UCSD-AML1 (cell line): ENCODE measurements around the gene ARHGEF6.

ENCODE experiments used
- DNase-seq: peaks from one replicate; lab custom pipeline; 2025; ENCODE audit not compliant: unreplicated experiment; lab: John Stamatoyannopoulos, UW

Gene ARHGEF6

DNA sequence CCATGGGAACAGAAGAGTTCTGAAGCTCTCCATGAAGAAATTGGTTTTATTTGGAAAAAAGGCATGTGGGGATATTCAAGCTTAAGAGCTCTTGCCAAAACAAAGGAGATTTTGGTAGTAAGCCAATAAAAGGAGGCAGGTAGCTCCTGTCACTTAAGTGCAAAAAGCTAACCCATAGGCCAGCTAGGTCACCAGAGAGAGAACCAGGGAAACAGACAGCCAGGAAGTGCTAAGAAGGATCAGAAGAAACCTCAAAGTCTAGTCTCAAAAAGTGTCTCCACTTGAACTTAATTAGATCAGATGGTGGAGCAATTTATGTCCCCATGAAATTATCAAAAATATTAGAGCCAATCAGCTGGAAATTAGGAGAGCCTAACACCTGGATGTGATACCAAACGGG lies 83.6 kb downstream of the ARHGEF6 start:
- DNase-seq, result no peak

DNA sequence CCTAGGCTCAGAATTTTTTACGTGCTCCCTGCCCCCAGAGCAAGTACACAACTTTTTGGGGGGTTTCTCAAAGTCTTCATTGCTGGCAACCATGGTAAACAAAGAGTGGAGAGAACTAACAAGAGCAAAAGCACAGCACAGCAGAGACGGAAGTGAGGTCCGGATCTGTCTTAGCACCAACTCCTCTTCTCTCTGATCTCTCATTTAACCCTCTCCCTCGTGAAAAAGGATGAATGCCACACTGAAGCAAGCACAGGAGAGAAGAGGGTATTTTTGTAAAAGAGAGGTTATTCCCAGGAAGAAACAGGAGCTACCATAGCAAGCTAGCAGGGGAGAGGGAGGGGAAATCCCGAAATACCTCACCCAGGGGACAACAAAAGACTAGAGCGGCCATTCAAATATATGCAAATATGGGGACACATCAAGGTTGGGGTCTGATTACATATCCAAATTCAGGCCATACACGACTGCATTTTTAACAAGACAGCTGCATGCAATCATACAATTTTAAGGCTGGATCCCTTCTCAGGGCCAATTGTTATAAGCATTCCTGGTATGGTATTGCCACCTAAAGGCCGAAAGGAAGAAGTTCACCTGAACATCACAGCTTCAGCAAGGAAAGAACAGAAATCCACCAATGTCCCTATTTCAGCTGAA lies 86.2 kb downstream of the ARHGEF6 start:
- DNase-seq, result no peak

DNA sequence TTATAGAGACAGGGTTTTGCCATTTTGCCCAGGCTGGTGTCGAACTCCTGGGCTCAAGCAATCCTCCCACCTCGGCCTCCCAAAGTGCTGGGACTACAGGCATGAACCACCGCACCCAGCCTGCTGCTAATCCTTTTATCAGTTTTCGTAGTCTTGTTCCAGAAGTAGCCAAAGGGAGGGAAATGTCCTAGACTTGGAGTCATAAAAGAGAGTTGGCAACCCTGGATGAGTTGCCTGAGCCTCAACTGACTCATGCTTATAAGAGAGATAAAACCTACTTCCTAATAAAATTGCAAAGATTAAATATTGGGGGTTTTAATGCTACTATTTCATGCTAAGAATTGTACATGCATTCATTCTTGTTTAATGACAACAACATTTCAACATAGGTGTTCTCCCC lies 88.5 kb downstream of the ARHGEF6 start:
- DNase-seq, result no peak

DNA sequence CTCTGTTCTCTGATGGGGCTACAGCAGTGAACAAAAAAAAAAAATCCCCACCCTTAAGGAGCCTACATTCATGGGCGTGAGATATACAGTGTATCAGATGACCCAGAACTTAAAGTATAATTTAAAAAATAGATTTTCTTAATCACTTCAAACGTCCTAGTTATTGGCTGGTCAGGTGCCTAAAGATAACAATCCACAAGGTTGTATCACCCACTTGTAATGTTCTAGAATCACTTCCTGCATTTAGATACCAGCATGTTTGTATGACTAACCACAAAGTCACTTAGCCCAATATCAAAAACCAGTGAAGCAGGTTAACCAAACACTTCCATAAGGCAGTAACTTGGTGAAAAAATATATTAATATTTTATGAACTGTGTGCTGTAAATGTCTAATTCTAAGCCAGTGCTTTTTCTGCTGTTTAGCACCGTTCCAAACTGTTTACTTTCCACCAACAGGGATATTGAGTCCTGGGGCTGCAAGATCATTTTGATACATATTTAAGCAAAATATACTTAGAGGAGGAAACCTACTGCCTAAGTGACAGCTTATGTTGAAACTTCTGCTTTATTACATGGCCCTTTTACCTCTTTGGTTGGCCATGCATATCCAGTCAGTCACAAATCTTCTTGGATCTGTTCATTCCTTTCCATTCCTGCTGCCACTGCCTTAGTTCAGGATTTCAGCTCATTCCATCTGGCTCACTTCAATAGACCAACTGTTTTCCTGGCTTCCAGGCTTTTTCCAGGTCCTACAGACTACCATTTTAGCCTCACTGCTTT lies 89.5 kb downstream of the ARHGEF6 start:
- no peak for DNase-seq

DNA sequence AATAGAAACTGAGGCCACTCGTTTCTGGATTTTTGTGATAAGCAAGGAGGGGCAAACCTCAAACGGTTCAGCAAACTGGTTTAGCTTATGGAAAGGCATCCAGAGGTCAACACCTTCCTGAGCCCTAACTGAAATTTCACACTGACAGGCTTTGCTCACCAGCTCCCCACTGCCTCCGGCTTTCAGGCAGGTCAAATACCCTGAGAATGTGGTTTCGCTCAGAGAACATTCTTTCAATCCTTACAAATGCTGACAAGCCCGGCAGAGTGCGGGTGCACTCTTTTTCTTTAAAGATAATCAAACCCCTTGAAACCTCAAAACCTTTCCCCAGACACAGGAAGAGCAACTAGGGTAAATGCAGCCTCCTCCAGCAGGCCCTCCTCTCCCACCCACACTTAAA lies 91.3 kb downstream of the ARHGEF6 start:
- DNase-seq, result no peak

DNA sequence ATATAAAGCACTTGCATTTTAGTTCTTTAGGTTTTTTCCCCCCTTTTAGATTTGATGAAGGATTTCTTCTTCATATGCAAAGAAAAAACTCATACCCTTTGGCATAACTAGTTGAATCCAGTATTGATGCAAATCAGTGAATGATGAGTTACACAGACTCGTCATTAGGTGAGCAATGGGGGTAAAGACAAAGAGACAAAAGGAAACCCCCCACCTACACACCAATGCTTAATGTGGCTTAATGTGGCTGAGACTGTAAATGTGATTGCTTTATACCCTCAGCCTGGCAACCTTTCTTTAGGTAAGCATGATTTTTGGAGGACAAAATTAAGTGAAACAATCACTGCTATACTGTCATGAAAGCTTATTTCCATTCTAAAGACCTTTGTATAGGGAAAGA lies 93.3 kb downstream of the ARHGEF6 start:
- DNase-seq, result no peak

DNA sequence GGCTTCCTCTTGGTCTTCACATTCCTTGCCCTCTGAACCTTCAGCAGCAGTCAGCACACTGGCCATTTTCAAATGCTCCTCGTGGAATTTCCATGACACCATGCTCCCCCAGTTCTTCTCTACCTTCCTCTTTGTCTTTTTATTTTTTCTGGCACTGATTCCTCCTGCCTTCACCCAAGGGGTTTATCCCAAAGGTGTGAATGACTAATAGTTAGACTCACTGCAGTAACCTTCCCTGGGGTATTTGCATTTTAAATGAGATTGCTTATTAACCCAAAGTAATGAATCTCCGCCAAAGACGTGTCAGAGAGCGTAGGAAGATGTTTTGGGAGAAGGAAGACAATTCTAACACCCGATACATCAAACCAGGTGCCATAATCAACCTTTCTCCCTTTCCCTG lies 96.6 kb downstream of the ARHGEF6 start:
- DNase-seq, result no peak

DNA sequence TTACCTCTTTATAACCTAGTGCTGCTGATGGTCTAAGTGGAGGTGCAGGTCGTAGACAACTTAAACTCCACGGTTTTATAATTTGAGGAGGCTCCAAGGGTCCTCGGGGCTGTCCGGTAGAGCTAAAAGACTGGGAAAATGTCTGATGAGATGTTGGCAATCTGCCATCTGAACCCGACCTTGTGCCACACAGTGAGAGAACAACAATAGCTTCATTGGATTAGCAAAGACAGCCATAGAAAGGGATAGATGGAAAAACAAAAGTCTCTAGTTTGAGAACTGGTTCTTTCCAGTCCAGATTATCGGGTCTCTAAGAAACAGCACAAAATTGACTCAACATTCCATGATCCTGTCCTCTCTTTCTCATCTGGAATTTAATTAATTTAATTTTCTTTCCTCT lies 101.2 kb downstream of the ARHGEF6 start:
- DNase-seq, result no peak

DNA sequence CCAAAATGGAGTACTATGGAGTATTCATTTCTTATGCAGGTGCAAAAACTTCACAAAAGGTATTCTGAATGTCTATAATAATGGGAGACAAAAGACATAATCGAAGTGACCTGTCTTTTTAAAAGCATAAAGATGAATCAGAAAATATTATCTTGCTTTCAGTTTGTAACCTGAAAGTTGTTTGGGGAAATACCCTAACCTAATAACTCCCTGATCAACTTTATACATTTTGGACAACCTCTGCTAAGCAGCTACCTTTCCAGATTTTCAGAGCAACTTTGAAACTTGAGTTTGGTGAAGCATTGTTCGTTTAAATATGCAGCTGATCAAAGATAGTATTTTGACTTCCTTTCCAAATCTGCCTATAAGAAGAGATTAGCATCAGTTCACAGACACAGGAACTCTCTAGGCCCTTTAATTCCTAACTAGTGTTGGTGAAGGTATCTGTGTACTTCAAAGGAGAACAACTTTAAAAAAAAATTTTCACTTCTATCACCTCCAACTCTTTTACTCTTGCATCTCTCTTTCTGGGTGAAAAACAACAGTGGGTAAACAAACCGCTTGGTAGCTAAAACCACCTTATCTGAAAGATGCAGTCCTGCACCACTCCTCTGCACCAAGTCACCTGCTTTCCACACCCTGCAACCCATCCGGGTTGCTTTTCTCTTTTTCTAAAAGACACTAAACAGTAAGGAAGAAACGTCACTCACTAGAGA lies 106.3 kb downstream of the ARHGEF6 start:
- no peak for DNase-seq

DNA sequence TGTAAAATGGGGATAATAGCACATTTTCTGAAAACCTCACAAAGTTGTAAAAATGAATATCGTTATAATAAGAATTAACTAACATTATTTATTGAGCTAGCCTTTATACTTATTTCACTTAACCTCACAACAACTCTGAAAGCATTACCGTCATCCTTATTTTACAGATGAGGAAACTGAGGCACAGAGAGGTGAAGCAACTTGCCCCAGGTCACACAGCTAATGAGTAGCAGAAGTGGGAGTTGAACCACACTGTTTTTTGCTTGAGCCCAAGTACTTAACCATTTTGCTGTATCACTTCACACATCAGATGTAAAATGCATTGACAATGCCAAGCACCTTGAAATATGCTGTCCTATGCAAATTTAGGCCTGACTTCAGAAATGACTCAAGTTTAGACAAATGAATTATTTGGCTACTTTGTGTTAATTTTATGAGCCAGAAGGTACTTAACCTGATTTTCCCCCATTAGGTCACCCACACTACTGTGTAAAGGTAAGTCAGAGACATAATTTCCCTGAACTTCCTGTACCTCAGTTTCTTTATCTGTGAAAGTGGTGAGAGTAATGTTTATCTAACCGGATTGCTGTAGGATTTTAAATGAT lies 109.6 kb downstream of the ARHGEF6 start:
- no peak for DNase-seq

DNA sequence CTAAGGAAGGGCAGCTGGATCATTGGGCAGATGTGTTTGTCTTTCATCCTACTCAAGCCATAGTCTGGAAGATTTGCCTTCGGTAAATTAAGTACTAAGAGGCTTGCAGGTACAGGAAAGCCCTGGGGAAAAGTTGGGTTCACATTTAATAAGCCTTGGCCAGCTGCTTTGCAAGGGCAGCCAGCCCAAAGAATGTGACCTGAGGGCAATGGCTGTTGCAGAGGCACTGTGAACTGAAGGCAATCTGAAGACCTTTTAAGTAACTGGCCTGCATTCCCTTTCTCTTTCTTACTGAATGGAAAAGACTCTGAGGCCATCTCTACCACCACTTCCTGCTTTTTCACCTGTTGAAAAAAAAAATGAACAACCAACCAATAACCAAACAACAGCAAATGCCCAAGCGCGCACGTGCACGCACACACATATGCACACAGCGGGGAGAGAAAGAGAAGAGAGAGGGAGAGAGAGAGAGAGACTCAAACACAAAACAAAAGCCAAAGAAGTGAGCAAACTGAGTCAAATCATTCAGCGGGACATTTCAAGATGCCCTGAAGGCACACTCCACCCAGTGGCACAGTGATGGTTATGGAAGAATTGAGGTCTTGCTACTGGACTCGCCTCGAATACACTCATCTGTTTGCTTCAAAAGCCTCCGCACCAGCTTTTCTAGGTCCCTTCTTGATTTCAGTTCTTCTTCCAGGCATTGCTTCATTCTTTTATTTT lies 113.1 kb downstream of the ARHGEF6 start:
- no peak for DNase-seq

DNA sequence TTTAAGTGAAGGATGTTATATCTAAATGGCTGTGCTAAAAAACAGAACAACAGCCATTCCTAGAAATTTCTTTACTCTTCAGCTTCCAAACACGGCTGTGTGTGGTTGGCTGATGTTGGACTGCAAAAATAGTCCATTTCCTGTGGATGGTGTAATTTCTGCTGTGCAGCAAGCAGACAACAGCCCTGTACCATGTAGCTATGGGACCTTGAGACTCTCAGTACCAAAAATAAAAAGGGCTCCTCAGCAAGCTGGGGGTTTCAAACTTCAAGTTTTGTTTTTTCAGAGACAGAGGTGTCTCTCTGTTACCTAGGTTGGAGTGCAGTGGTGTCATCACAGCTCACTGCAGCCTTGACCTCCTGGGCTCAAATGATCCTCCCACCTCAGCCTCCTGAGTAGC lies 114.6 kb downstream of the ARHGEF6 start:
- no peak for DNase-seq

DNA sequence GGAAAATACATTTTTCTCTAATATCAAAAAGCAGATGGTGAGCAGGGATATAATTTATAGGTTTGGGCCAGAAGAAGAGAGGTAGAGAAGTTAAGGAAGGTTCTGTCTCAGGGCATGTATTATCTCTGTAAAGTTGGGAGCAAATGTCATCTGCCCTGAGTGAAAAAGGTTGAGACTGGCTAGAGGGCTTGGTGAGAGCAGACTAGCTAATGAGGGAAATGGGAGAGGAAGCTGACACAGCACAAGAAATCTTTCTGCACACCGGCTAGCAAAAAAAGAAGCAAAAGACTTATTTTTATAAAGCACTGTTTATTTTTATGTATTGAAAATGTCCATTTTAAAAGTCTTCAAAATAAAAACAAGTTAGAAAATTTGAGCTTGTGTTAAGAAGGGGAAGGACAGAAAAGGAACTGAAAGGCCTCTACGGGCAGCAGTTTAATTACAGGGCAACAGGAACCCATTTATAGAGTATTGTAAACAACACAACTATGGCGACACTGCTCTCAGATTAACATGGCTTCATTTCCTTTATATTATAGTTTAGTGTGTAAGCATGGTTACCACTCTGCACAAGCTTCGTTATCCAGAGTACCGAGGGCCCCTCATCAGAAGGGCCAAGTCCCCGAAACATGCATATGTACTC lies 115.4 kb downstream of the ARHGEF6 start:
- no peak for DNase-seq

DNA sequence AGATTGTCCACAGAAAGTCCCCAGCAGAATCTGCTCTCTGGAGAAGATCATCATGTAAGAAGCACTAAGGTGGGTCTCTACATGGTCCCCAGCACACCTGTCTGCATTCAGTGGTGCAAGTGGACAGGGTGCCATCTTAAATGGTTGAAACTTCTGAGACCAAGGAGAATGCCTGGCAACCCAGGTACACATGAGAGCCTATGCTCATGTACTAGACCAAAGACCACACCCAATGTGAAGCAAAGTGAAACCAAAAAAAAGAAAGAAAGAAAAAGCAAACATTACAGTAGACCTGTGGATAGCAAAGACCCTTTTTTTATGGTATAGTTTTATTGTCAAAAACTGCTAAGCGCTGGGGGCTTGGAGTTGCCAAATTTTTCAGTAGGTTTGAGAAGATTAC lies 117.8 kb downstream of the ARHGEF6 start:
- no peak for DNase-seq

DNA sequence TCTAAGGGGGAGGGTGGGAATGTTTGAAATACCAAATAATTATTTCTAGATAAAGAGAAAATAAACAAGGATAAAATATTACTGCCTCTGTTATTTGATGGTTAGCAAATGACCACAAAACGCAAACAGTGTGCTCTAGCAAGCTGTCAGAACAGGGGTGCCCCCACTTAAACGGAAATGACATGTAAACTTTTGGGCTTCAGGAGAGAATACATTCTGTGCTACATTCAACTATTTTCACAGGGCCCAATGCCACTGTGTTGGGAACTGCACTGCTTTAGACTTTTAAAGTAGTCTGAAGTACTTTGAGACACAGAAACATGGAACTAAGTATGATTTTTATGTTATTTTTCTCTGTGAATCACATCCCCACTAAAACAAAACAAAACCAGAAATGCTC lies 118.6 kb downstream of the ARHGEF6 start:
- no peak for DNase-seq

DNA sequence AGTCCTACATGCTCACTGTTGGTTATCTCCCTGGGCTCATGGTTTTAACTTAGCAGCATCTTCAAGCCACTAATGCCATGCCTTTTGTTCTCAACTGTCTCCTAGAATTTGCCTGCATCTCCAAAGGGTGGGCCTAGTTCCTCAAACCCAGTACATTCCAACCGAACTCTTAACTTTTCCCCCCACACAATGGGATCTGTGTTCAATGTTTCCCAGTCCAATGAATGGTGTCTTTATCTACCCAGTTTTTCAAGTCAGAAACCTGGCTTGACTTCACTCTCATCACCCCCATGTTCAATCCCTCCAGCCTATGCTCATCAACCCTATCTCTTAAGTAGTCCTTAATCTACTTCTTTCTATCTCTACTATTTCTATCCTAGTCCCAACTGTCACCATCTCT lies 119.8 kb downstream of the ARHGEF6 start:
- no peak for DNase-seq

DNA sequence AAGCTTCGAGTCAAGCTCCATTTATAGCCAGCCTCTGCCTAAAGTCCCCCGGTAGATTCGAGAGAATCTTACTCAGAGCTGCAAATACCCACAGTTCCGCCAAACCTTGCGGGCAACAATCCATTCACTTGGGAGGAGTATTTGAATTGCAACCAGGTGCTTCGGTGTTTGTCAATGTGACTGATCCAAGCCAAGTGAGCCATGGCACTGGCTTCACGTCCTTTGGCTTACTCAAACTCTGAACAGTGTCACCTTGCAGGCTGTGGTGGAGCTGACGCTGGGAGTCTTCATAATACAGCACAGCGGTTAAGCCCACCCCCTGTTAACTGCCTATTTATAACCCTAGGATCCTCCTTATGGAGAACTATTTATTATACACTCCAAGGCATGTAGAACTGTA lies 121.6 kb downstream of the ARHGEF6 start:
- no peak for DNase-seq

DNA sequence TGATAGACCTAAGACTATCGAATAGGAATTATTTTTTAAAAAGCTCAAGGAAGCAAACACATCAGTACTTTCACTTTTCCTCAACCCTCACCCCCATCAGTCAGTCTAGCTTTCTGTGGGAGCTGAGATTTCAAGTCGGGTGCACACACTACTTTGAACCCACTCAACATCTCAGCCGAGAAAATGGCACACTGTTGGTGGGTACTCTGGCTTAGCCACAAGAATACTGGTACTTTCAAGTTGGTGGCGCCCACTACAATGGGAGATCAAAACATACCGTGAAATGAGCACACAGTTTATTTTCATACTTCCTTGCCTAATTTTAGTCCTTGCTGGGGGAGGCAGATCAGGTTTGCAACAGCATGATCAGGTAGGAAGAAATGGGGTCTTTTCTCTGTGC lies 122.6 kb downstream of the ARHGEF6 start:
- no peak for DNase-seq

DNA sequence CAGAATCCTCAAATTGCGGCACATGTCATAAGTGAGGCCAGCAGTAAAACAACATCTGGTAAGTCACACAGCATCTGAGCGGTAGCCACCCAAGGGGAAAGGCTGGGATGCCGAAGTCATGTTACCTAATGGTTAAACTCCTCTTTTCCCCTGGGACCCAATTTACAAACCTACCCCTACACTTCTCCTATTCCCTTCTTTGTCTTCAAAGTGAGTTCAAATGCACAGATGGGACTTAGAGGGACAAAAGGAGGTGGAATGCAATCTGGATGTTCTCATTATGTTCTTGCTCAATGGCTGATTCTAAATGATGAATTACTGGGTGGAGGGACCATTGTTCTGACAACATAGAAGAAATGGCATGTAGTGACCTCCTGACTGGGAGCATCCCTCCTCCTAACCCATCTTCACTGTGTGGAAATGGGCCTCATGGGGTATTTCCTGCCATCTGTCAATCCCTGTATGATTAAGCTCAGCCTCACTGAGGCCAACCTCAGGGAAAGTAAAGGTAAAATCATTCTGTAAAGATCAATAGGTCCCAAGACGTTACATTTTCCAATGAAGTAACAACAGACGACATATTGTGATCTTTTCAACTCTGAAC lies 124.3 kb downstream of the ARHGEF6 start:
- DNase-seq, result no peak
